Measurements from ENCODE around the gene TTYH3. TPM values are rescaled to one million over a fixed set of nuclear protein-coding genes. Genes with fewer than 3 reads are reported as not detected.

Gene TTYH3
- total and polyA plus RNA-seq, 2 of the 13 experiments (the other 11 are each of a cell fraction or from before 2014, with no cell fraction given) = 26.3 to 50.0 TPM

- TF ChIP-seq CC2D1A (CRISPR knock-in tag; IDR thresholded peaks at IDR 0.05) (no peak), ZNF350 (CRISPR knock-in tag; IDR thresholded peaks at IDR 0.05; ENCODE audit: borderline replicate concordance, low read depth) (peak; percentile 79), HIC2 (CRISPR knock-in tag; IDR thresholded peaks at IDR 0.05; ENCODE audit: low read depth) (peak; percentile 87), MXI1 (IDR thresholded peaks at IDR 0.05; ENCODE audit: borderline replicate concordance, low read depth, low read length) (peak; percentile 53; the same call in 1 of the 3 replicates), ZNF747 (CRISPR knock-in tag; IDR thresholded peaks at IDR 0.05; ENCODE audit: borderline replicate concordance) (0 out of 2 replicates have a peak, but pooled peaks have one; percentile 52), SP4 (CRISPR knock-in tag; IDR thresholded peaks at IDR 0.05) (0 out of 2 replicates have a peak, but pooled peaks have one; percentile 39), ZNF138 (CRISPR knock-in tag; IDR thresholded peaks at IDR 0.05; ENCODE audit: low read depth) (no peak), TFAP4 (IDR thresholded peaks at IDR 0.05; ENCODE audit: borderline replicate concordance, low read depth) (peak; percentile 61; the same call in 1 of the 2 replicates), ZNF782 (CRISPR knock-in tag; IDR thresholded peaks at IDR 0.05; ENCODE audit: borderline replicate concordance) (peak; percentile 41; the same call in 1 of the 2 replicates), NCOA5 (CRISPR knock-in tag; IDR thresholded peaks at IDR 0.05) (no peak), SMARCE1 (IDR thresholded peaks at IDR 0.05; ENCODE audit: borderline replicate concordance) (no peak)
- TF ChIP-seq, protein P1, sequence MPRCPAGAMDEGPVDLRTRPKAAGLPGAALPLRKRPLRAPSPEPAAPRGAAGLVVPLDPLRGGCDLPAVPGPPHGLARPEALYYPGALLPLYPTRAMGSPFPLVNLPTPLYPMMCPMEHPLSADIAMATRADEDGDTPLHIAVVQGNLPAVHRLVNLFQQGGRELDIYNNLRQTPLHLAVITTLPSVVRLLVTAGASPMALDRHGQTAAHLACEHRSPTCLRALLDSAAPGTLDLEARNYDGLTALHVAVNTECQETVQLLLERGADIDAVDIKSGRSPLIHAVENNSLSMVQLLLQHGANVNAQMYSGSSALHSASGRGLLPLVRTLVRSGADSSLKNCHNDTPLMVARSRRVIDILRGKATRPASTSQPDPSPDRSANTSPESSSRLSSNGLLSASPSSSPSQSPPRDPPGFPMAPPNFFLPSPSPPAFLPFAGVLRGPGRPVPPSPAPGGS (CRISPR knock-in tag; IDR thresholded peaks at IDR 0.05) = no peak
- TF ChIP-seq, protein P2, sequence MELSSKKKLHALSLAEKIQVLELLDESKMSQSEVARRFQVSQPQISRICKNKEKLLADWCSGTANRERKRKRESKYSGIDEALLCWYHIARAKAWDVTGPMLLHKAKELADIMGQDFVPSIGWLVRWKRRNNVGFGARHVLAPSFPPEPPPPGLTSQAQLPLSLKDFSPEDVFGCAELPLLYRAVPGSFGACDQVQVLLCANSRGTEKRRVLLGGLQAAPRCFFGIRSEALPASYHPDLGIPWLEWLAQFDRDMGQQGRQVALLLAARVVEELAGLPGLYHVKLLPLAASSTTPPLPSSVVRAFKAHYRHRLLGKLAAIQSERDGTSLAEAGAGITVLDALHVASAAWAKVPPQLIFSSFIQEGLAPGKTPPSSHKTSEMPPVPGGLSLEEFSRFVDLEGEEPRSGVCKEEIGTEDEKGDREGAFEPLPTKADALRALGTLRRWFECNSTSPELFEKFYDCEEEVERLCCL (CRISPR knock-in tag; IDR thresholded peaks at IDR 0.05; ENCODE audit: borderline replicate concordance) = no peak
- TF ChIP-seq, protein P3, sequence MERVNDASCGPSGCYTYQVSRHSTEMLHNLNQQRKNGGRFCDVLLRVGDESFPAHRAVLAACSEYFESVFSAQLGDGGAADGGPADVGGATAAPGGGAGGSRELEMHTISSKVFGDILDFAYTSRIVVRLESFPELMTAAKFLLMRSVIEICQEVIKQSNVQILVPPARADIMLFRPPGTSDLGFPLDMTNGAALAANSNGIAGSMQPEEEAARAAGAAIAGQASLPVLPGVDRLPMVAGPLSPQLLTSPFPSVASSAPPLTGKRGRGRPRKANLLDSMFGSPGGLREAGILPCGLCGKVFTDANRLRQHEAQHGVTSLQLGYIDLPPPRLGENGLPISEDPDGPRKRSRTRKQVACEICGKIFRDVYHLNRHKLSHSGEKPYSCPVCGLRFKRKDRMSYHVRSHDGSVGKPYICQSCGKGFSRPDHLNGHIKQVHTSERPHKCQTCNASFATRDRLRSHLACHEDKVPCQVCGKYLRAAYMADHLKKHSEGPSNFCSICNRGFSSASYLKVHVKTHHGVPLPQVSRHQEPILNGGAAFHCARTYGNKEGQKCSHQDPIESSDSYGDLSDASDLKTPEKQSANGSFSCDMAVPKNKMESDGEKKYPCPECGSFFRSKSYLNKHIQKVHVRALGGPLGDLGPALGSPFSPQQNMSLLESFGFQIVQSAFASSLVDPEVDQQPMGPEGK (CRISPR knock-in tag; IDR thresholded peaks at IDR 0.05) = peak; percentile 83
- TF ChIP-seq, protein P4, sequence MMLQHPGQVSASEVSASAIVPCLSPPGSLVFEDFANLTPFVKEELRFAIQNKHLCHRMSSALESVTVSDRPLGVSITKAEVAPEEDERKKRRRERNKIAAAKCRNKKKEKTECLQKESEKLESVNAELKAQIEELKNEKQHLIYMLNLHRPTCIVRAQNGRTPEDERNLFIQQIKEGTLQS (CRISPR knock-in tag; IDR thresholded peaks at IDR 0.05) = no peak
- TF ChIP-seq, protein P5, sequence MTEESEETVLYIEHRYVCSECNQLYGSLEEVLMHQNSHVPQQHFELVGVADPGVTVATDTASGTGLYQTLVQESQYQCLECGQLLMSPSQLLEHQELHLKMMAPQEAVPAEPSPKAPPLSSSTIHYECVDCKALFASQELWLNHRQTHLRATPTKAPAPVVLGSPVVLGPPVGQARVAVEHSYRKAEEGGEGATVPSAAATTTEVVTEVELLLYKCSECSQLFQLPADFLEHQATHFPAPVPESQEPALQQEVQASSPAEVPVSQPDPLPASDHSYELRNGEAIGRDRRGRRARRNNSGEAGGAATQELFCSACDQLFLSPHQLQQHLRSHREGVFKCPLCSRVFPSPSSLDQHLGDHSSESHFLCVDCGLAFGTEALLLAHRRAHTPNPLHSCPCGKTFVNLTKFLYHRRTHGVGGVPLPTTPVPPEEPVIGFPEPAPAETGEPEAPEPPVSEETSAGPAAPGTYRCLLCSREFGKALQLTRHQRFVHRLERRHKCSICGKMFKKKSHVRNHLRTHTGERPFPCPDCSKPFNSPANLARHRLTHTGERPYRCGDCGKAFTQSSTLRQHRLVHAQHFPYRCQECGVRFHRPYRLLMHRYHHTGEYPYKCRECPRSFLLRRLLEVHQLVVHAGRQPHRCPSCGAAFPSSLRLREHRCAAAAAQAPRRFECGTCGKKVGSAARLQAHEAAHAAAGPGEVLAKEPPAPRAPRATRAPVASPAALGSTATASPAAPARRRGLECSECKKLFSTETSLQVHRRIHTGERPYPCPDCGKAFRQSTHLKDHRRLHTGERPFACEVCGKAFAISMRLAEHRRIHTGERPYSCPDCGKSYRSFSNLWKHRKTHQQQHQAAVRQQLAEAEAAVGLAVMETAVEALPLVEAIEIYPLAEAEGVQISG (CRISPR knock-in tag; IDR thresholded peaks at IDR 0.05) = peak; percentile 23; the same call in 1 of the 2 replicates
Measured at GRCh38 chr7:2635810-2636701, 4.3 kb downstream of the TTYH3 start (continued).

Data from HepG2 (cell line).